Retina (tissue), 1 donor: ENCODE data around the gene NEDD4L.
A peak's percentile ranks its signal among the peaks of the same experiment; 100 is the strongest.

Experiments
- DNase-seq: peaks from one replicate; pipeline ENCODE4 v3.0.0-alpha.2; 2016

NEDD4L gene

GRCh38 chr18:58216071-58216481, 172.1 kb downstream of the NEDD4L start:
- DNase-seq: no peak

- no peak for DNase-seq
Observed at GRCh38 chr18:58217052-58217451, 173.0 kb downstream of the NEDD4L start.

- DNase-seq: no peak
Observed at GRCh38 chr18:58218117-58218516, 174.1 kb downstream of the NEDD4L start.

- DNase-seq: no peak
Observed at GRCh38 chr18:58221060-58221725, 177.2 kb downstream of the NEDD4L start.

- DNase-seq: no peak
Observed at GRCh38 chr18:58222432-58223125, 178.6 kb downstream of the NEDD4L start.

- DNase-seq: peak; percentile 44
Observed at GRCh38 chr18:58223717-58224424, 179.8 kb downstream of the NEDD4L start.

GRCh38 chr18:58224425-58224750, 180.4 kb downstream of the NEDD4L start:
- no peak for DNase-seq

- no peak for DNase-seq
Observed at GRCh38 chr18:58225101-58225500, 181.1 kb downstream of the NEDD4L start.

- no peak for DNase-seq
Observed at GRCh38 chr18:58226429-58226828, 182.4 kb downstream of the NEDD4L start.

- peak; percentile 32 for DNase-seq
Observed at GRCh38 chr18:58227361-58227930, 183.4 kb downstream of the NEDD4L start.

- no peak for DNase-seq
Observed at GRCh38 chr18:58228176-58228575, 184.2 kb downstream of the NEDD4L start.

GRCh38 chr18:58228762-58229161, 184.7 kb downstream of the NEDD4L start:
- DNase-seq: no peak

- no peak for DNase-seq
Observed at GRCh38 chr18:58229162-58229561, 185.1 kb downstream of the NEDD4L start.

GRCh38 chr18:58230438-58231179, 186.6 kb downstream of the NEDD4L start:
- DNase-seq: no peak

GRCh38 chr18:58231930-58232329, 187.9 kb downstream of the NEDD4L start:
- no peak for DNase-seq

GRCh38 chr18:58232668-58233067, 188.6 kb downstream of the NEDD4L start:
- no peak for DNase-seq

GRCh38 chr18:58234359-58234741, 190.3 kb downstream of the NEDD4L start:
- no peak for DNase-seq

- DNase-seq: peak; percentile 35
Observed at GRCh38 chr18:58235001-58235436, 191.0 kb downstream of the NEDD4L start.

GRCh38 chr18:58239879-58240278, 195.9 kb downstream of the NEDD4L start:
- DNase-seq: no peak

- no peak for DNase-seq
Observed at GRCh38 chr18:58241026-58241679, 197.1 kb downstream of the NEDD4L start.

GRCh38 chr18:58241877-58242276, 197.9 kb downstream of the NEDD4L start:
- DNase-seq: no peak

- DNase-seq: no peak
Observed at GRCh38 chr18:58242435-58242834, 198.4 kb downstream of the NEDD4L start.
